MM.1S (cell line): ENCODE results near the gene CNTN1.

Experiments used
- EZH2 ChIP-seq: fragments of 300-600 bp; sonication (generic); optimal IDR thresholded peaks from 2 replicates; pipeline ENCODE3; 2017; ENCODE audit warnings: low read depth, mild to moderate bottlenecking, antibody characterized with exemption, low read length, mixed read lengths
- EZH2phosphoT487 ChIP-seq: fragments of 300-600 bp; sonication (generic); IDR thresholded peaks from 2 replicates; pipeline ENCODE4 v1.6.1; 2018; ENCODE audit warnings: antibody characterized with exemption, low read length
- TF ChIP-seq, protein P1 (sequence below): fragments of 300-600 bp; sonication (generic); IDR thresholded peaks from 2 replicates; pipeline ENCODE4 v1.5.1; 2016; ENCODE audit warnings: antibody characterized with exemption, low read length, mixed read lengths

DNA sequence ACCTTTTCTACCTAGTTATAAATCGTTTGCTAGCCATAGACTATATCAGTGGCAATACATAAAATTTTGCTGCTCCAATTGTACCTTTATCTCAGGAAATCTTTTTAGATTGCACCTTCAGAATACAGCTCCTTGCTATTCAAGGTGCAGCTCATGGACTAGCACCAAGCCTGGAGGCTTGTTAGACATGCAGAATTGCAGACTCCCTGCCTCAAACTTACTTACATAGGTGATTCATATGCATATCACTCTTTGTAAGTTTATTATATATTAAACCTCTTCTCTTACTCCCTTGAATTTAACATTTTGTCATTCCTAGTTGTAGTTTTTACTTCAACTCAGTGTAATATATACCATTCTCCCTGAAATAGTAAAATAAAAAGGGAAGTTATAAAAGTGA is 300.4 kb downstream of the CNTN1 start:
- TF ChIP-seq, protein P1, sequence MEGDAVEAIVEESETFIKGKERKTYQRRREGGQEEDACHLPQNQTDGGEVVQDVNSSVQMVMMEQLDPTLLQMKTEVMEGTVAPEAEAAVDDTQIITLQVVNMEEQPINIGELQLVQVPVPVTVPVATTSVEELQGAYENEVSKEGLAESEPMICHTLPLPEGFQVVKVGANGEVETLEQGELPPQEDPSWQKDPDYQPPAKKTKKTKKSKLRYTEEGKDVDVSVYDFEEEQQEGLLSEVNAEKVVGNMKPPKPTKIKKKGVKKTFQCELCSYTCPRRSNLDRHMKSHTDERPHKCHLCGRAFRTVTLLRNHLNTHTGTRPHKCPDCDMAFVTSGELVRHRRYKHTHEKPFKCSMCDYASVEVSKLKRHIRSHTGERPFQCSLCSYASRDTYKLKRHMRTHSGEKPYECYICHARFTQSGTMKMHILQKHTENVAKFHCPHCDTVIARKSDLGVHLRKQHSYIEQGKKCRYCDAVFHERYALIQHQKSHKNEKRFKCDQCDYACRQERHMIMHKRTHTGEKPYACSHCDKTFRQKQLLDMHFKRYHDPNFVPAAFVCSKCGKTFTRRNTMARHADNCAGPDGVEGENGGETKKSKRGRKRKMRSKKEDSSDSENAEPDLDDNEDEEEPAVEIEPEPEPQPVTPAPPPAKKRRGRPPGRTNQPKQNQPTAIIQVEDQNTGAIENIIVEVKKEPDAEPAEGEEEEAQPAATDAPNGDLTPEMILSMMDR = no peak
- TF ChIP-seq EZH2 = no peak
- TF ChIP-seq EZH2phosphoT487 = no peak
